B cell (primary cell): ENCODE results near the gene CHRM1. TPM values are rescaled to one million over a fixed set of nuclear protein-coding genes. Genes with fewer than 3 reads are reported as not detected.

ENCODE experiments used
- ATAC-seq: fragments of 200-7000 bp; cut with Tn5 transposase; one replicate; pipeline ENCODE4 v1.10.0; 2021; ENCODE audit warnings: low read depth, mild to moderate bottlenecking, moderate number of reproducible peaks, moderate library complexity
- CTCF ChIA-PET: fragments of 350-600 bp; sonication (Branson Sonifier 250); formaldehyde crosslinking; loops from one replicate; lab custom pipeline; 2021; ENCODE audit warnings: antibody characterized with exemption, inconsistent platforms; lab: Charles Lee
- POLR2A ChIA-PET: fragments of 350-600 bp; sonication (Branson Sonifier 250); formaldehyde crosslinking; loops from one replicate; lab custom pipeline; 2021; ENCODE audit warnings: antibody characterized with exemption; lab: Charles Lee
- DNase-seq: peaks from one replicate; pipeline ENCODE4 v3.0.0; 2013
- H2AFZ ChIP-seq: 2 replicates; pipeline ENCODE4 v1.6.1; 2012; ENCODE audit warnings: mild to moderate bottlenecking, low read depth, low read length; ENCODE audit not compliant: insufficient read depth, poor library complexity, severe bottlenecking
- H3K27ac ChIP-seq, 2 donors: 1 replicate in 1 of 2; 2 replicates in 1 of 2; pipeline ENCODE4 v1.5.1; 2012 to 2013; ENCODE audit warnings: low read length in 2 of 2, mild to moderate bottlenecking in 2 of 2, moderate library complexity in 1 of 2
- H3K27me3 ChIP-seq, 4 experiments: fragments of 200-600 bp in 1 of 4; sonication (generic) in 1 of 4; replicated peaks in 1 of 4; 1 replicate in 2 of 4; 2 replicates in 2 of 4; pipeline versions ENCODE4 v1.6.1 to v1.7.0; 2013 to 2016; ENCODE audit warnings: low read length in 3 of 4, mild to moderate bottlenecking in 2 of 4, mixed read lengths in 1 of 4, moderate library complexity in 1 of 4; ENCODE audit not compliant: insufficient read depth in 4 of 4, control insufficient read depth in 3 of 4; ENCODE audit errors: control extremely low read depth in 1 of 4
- H3K36me3 ChIP-seq, 2 experiments: replicated peaks in 1 of 2; 1 replicate in 1 of 2; 2 replicates in 1 of 2; pipeline versions ENCODE4 v1.6.1 to v1.7.1; 2013; ENCODE audit warnings: low read length in 1 of 2; ENCODE audit not compliant: insufficient read depth in 2 of 2, control insufficient read depth in 1 of 2; ENCODE audit errors: control extremely low read depth in 1 of 2, extremely low read depth in 1 of 2
- H3K4me1 ChIP-seq, 2 donors: fragments of 200-600 bp in 1 of 2; sonication (generic) in 1 of 2; 1 replicate in 1 of 2; 2 replicates in 1 of 2; pipeline versions ENCODE4 v1.5.1 to v1.6.1; 2013 to 2017; ENCODE audit warnings: low read length in 2 of 2; ENCODE audit not compliant: control insufficient read depth in 2 of 2, insufficient read depth in 2 of 2
- H3K4me2 ChIP-seq: replicated peaks from 2 replicates; pipeline ENCODE3; 2012; ENCODE audit warnings: mild to moderate bottlenecking, low read depth, low read length; ENCODE audit not compliant: poor library complexity, severe bottlenecking
- H3K4me3 ChIP-seq, 5 experiments: fragments of 200-600 bp in 1 of 5; sonication (generic) in 1 of 5; 1 replicate in 3 of 5; 2 replicates in 2 of 5; pipeline versions ENCODE4 v1.5.1 to v1.7.0; 2011 to 2016; ENCODE audit warnings: low read length in 4 of 5, mild to moderate bottlenecking in 4 of 5, low read depth in 2 of 5, control low read depth in 1 of 5, moderate library complexity in 1 of 5; ENCODE audit not compliant: insufficient read depth in 1 of 5; ENCODE audit errors: control extremely low read depth in 1 of 5, extremely low read depth in 1 of 5
- H3K79me2 ChIP-seq: fragments of 200-600 bp; sonication (generic); one replicate; pipeline ENCODE4 v1.6.0; 2016; ENCODE audit warnings: low read length; ENCODE audit not compliant: control insufficient read depth, insufficient read depth
- H3K9ac ChIP-seq: fragments of 200-600 bp; sonication (generic); 2 replicates; pipeline ENCODE4 v1.6.1; 2017; ENCODE audit warnings: mild to moderate bottlenecking, low read length, moderate library complexity
- H3K9me3 ChIP-seq, 3 donors: one replicate each; pipeline versions ENCODE4 v1.6.1 to v1.7.1; 2013; ENCODE audit warnings: low read length in 2 of 3; ENCODE audit not compliant: control insufficient read depth in 2 of 3, insufficient read depth in 1 of 3; ENCODE audit errors: control extremely low read depth in 1 of 3
- H4K20me1 ChIP-seq: 2 replicates; pipeline ENCODE4 v1.6.0; 2012; ENCODE audit warnings: mild to moderate bottlenecking, low read length; ENCODE audit not compliant: insufficient read depth, control insufficient read depth, poor library complexity, severe bottlenecking
- H3K27ac Mint-ChIP-seq: one replicate; pipeline ENCODE4 v1.8.0; 2021; ENCODE audit warnings: mixed read lengths
- H3K27me3 Mint-ChIP-seq: one replicate; pipeline ENCODE4 v1.8.0; 2021; ENCODE audit warnings: mixed read lengths
- H3K4me1 Mint-ChIP-seq: one replicate; pipeline ENCODE4 v1.8.0; 2021; ENCODE audit warnings: mixed read lengths
- H3K4me3 Mint-ChIP-seq: one replicate; pipeline ENCODE4 v1.8.0; 2021; ENCODE audit warnings: mixed read lengths
- H3K9me3 Mint-ChIP-seq: one replicate; pipeline ENCODE4 v1.8.0; 2022; ENCODE audit warnings: mixed read lengths; ENCODE audit not compliant: insufficient read depth
- EZH2 ChIP-seq: IDR thresholded peaks from 2 replicates; pipeline ENCODE4 v1.6.1; 2012; ENCODE audit warnings: borderline replicate concordance, low read depth, mild to moderate bottlenecking, moderate library complexity, low read length; ENCODE audit not compliant: insufficient read depth, poor library complexity, severe bottlenecking
- WGBS: methylation state at CpG from one replicate; pipeline ENCODE4 v1.1.5; 2013; ENCODE audit warnings: missing lambda C conversion rate; ENCODE audit not compliant: insufficient coverage; 5-methylcytosine and 5-hydroxymethylcytosine counted together
- intact Hi-C: fragments of 100-400 bp; cut with micrococcal nuclease; formaldehyde crosslinking; loops from one replicate; pipeline ENCODE4 v1.10.0; 2022
- polyA plus RNA-seq: library from polyadenylated mRNA; depleted of rRNA; stranded (reverse); fragments of >200 nt; gene quantifications from 2 replicates; pipeline ENCODE4 v1.2.3, GENCODE V29; 2012
- total RNA-seq, 2 donors: library from RNA; stranded (reverse); fragments of 120-200 nt in 1 of 2; gene quantifications; 1 replicate in 1 of 2; 2 replicates in 1 of 2; pipeline versions ENCODE4 v1.2.3 to v1.2.4, GENCODE V29; 2013 to 2022
- TF ChIP-seq, protein P1 (sequence below): fragments of 200-600 bp; IDR thresholded peaks from one replicate; pipeline ENCODE4 v1.8.0; 2022; ENCODE audit warnings: antibody characterized with exemption, mild to moderate bottlenecking

CHRM1 gene
- total and polyA plus RNA-seq, 2 donors (not counting 1 experiment from before 2014, with no cell fraction given): not detected

DNA sequence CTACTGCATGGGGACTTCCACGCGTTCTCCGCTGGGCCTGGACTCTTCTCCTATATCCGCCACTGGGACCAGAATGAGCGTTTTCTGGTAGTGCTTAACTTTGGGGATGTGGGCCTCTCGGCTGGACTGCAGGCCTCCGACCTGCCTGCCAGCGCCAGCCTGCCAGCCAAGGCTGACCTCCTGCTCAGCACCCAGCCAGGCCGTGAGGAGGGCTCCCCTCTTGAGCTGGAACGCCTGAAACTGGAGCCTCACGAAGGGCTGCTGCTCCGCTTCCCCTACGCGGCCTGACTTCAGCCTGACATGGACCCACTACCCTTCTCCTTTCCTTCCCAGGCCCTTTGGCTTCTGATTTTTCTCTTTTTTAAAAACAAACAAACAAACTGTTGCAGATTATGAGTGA lies 32.8 kb downstream of the CHRM1 start:
- TF ChIP-seq EZH2: no peak
- TF ChIP-seq, protein P1, sequence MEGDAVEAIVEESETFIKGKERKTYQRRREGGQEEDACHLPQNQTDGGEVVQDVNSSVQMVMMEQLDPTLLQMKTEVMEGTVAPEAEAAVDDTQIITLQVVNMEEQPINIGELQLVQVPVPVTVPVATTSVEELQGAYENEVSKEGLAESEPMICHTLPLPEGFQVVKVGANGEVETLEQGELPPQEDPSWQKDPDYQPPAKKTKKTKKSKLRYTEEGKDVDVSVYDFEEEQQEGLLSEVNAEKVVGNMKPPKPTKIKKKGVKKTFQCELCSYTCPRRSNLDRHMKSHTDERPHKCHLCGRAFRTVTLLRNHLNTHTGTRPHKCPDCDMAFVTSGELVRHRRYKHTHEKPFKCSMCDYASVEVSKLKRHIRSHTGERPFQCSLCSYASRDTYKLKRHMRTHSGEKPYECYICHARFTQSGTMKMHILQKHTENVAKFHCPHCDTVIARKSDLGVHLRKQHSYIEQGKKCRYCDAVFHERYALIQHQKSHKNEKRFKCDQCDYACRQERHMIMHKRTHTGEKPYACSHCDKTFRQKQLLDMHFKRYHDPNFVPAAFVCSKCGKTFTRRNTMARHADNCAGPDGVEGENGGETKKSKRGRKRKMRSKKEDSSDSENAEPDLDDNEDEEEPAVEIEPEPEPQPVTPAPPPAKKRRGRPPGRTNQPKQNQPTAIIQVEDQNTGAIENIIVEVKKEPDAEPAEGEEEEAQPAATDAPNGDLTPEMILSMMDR: no peak
- ChIA-PET CTCF (no interaction called here), POLR2A (no interaction called here)
- Mint-ChIP-seq H3K27me3 (no peaks in the 10 kb centered on the region), H3K27ac (no peak overlapping the region), H3K9me3 (no peaks in the 10 kb centered on the region), H3K4me1 (peaks cover 10% of the 10 kb centered on the region), H3K4me3 (no peak overlapping the region)
- DNase-seq: no peak
- Histone ChIP-seq H3K36me3 (peaks cover 3 to 63% of the 10 kb centered on the region in 2 experiments), H3K9ac (no peak overlapping the region), H3K79me2 (peaks cover 15% of the 10 kb centered on the region), H3K4me3 (no peak overlapping the region), H3K4me1 (peaks cover 0 to 4% of the 10 kb centered on the region in 2 donors), H3K27ac (no peak overlapping the region), H4K20me1 (peaks cover 26% of the 10 kb centered on the region), H3K9me3 (no peaks in the 10 kb centered on the region), H3K27me3 (no peaks in the 10 kb centered on the region), H3K4me2 (no peak overlapping the region), H2AFZ (no peak overlapping the region)
- intact Hi-C loops: no loop called here
- ATAC-seq: no peak
- 98% methylated on average over 14 of the region's 14 CpGs for WGBS

DNA sequence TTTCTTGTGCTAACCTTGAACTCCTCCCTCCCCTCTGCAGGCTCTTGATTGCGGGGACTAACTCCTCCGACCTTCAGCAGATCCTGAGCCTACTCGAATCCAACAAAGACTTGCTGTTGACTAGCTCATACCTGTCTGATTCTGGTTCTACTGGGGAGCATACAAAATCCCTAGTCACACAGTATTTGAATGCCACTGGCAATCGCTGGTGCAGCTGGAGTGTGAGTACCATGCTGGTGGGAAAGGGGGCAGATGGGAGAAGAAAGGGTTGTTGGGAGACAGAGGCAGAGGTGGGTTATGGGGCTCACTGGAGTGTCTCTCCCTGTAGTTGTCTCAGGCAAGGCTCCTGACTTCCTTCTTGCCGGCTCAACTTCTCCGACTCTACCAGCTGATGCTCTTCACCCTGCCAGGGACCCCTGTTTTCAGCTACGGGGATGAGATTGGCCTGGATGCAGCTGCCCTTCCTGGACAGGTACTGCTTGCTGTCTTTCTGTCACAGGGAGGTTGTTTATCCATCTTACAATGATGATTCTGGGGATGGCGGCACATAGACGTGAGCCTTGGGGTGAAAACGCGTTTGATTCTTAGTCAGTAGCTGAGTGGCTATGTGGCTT lies 35.9 kb downstream of the CHRM1 start:
- Histone ChIP-seq H3K4me1 (peaks cover 18 to 26% of the 10 kb centered on the region in 2 donors), H3K9ac (no peak overlapping the region), H3K9me3 (no peaks in the 10 kb centered on the region), H4K20me1 (peaks cover 43% of the 10 kb centered on the region), H3K79me2 (peaks cover 37% of the 10 kb centered on the region), H2AFZ (no peak overlapping the region), H3K4me3 (no peak overlapping the region), H3K27ac (no peak overlapping the region), H3K4me2 (no peak overlapping the region), H3K36me3 (peaks cover 3 to 73% of the 10 kb centered on the region in 2 experiments), H3K27me3 (no peaks in the 10 kb centered on the region)
- ATAC-seq: no peak
- TF ChIP-seq, protein P1: no peak
- TF ChIP-seq EZH2: no peak
- ChIA-PET POLR2A (no interaction called here), CTCF (interaction anchor here (1.0 to 1.8 kb wide), 2 partner anchors 20 to 99 kb away, joined by 3 to 7 read pairs; no protein-coding TSS in a partner anchor)
- WGBS: 98% methylated on average over 9 of the region's 11 CpGs
- Mint-ChIP-seq H3K9me3 (no peaks in the 10 kb centered on the region), H3K4me1 (peaks cover 31% of the 10 kb centered on the region), H3K27me3 (no peaks in the 10 kb centered on the region), H3K27ac (no peak overlapping the region), H3K4me3 (no peak overlapping the region)
- intact Hi-C loops: no loop called here
- DNase-seq: no peak
